ENCODE measurements around the gene MCC. TPM values are rescaled to one million over a fixed set of nuclear protein-coding genes. Genes with fewer than 3 reads are reported as not detected.

Gene MCC
- total RNA-seq, 1 experiment from 2014 or later, result 23.5 TPM

- DNase-seq (ENCODE audit: low spot score) (no peak), ATAC-seq (no peak)
- no peak overlapping the region for H3K4me3 Mint-ChIP-seq
- CTCF ChIA-PET, result interaction anchor here (1.2 kb wide), 1 partner anchor 14 kb away, joined by 3 read pairs; the partner anchor contains the start of gene MCC
- POLR2A ChIA-PET, result no interaction called here
- H3K27me3 Mint-ChIP-seq (ENCODE audit: low read depth), result peaks cover 6% of the 10 kb centered on the region
- no peaks in the 10 kb centered on the region for H3K4me1 Mint-ChIP-seq
- no peak for TF ChIP-seq ATF3 (CRISPR knock-in tag; conservative IDR thresholded peaks at IDR 0.05)
- H3K27ac Mint-ChIP-seq, result no peak overlapping the region
- H3K9me3 Mint-ChIP-seq, result no peaks in the 10 kb centered on the region
- no peaks in the 10 kb centered on the region for H3K36me3 Mint-ChIP-seq
These were observed 13.8 kb upstream of the MCC start for GRCh38 chr5:113502073-113502472.

GRCh38 chr5:113495422-113495841 is 7.2 kb upstream of the MCC start:
- no peak for TF ChIP-seq ZNF423 (CRISPR knock-in tag; IDR thresholded peaks at IDR 0.05)
- no peak for TF ChIP-seq TEAD4 (CRISPR knock-in tag; IDR thresholded peaks at IDR 0.05)
- no peak for TF ChIP-seq NR2C2 (CRISPR knock-in tag; IDR thresholded peaks at IDR 0.05)
- no peak for TF ChIP-seq SMAD3 (CRISPR knock-in tag; IDR thresholded peaks at IDR 0.05; ENCODE audit: borderline replicate concordance)
- TF ChIP-seq ZNF263 (CRISPR knock-in tag; IDR thresholded peaks at IDR 0.05; ENCODE audit: low read depth), result no peak
- no peak for TF ChIP-seq STAT6 (CRISPR knock-in tag; conservative IDR thresholded peaks at IDR 0.05; ENCODE audit: low read depth)
- no peak for TF ChIP-seq JAZF1 (CRISPR knock-in tag; IDR thresholded peaks at IDR 0.05)
- TF ChIP-seq, protein P1, sequence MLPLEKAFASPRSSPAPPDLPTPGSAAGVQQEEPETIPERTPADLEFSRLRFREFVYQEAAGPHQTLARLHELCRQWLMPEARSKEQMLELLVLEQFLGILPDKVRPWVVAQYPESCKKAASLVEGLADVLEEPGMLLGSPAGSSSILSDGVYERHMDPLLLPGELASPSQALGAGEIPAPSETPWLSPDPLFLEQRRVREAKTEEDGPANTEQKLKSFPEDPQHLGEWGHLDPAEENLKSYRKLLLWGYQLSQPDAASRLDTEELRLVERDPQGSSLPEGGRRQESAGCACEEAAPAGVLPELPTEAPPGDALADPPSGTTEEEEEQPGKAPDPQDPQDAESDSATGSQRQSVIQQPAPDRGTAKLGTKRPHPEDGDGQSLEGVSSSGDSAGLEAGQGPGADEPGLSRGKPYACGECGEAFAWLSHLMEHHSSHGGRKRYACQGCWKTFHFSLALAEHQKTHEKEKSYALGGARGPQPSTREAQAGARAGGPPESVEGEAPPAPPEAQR (CRISPR knock-in tag; IDR thresholded peaks at IDR 0.05), result no peak
- no peak for TF ChIP-seq MYBL2 (CRISPR knock-in tag; IDR thresholded peaks at IDR 0.05)
- TF ChIP-seq, protein P2, sequence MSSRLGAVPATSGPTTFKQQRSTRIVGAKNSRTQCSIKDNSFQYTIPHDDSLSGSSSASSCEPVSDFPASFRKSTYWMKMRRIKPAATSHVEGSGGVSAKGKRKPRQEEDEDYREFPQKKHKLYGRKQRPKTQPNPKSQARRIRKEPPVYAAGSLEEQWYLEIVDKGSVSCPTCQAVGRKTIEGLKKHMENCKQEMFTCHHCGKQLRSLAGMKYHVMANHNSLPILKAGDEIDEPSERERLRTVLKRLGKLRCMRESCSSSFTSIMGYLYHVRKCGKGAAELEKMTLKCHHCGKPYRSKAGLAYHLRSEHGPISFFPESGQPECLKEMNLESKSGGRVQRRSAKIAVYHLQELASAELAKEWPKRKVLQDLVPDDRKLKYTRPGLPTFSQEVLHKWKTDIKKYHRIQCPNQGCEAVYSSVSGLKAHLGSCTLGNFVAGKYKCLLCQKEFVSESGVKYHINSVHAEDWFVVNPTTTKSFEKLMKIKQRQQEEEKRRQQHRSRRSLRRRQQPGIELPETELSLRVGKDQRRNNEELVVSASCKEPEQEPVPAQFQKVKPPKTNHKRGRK (CRISPR knock-in tag; IDR thresholded peaks at IDR 0.05; ENCODE audit: borderline replicate concordance), result no peak
- no peak for TF ChIP-seq CTCF (IDR thresholded peaks at IDR 0.05)
- TF ChIP-seq, protein P3, sequence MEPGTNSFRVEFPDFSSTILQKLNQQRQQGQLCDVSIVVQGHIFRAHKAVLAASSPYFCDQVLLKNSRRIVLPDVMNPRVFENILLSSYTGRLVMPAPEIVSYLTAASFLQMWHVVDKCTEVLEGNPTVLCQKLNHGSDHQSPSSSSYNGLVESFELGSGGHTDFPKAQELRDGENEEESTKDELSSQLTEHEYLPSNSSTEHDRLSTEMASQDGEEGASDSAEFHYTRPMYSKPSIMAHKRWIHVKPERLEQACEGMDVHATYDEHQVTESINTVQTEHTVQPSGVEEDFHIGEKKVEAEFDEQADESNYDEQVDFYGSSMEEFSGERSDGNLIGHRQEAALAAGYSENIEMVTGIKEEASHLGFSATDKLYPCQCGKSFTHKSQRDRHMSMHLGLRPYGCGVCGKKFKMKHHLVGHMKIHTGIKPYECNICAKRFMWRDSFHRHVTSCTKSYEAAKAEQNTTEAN (CRISPR knock-in tag; IDR thresholded peaks at IDR 0.05), result no peak
- TF ChIP-seq GTF2I (CRISPR knock-in tag; conservative IDR thresholded peaks at IDR 0.05), result no peak
- no peak for TF ChIP-seq MAX (CRISPR knock-in tag; IDR thresholded peaks at IDR 0.05)
- no peak for ATAC-seq
- CTCF ChIA-PET, result no interaction called here

More at GRCh38 chr5:113495422-113495841, 7.2 kb upstream of the MCC start:
- H3K4me1 Mint-ChIP-seq, result no peaks in the 10 kb centered on the region
- no peak overlapping the region for H3K27ac Mint-ChIP-seq
- H3K27me3 Mint-ChIP-seq (ENCODE audit: low read depth), result peaks cover 23% of the 10 kb centered on the region
- H3K36me3 Mint-ChIP-seq, result peaks cover 16% of the 10 kb centered on the region
- POLR2A ChIA-PET, result no interaction called here
- H3K4me3 Mint-ChIP-seq, result no peak overlapping the region
- no peak for DNase-seq (ENCODE audit: low spot score)
- peaks cover 18% of the 10 kb centered on the region for H3K9me3 Mint-ChIP-seq
